HUES6 (cell line): ENCODE results near the gene PSMD6.

Experiments
- H3K27ac ChIP-seq: 2 replicates; pipeline ENCODE4 v1.7.0; 2013; ENCODE audit warnings: low read depth, mild to moderate bottlenecking, low read length, inconsistent platforms
- H3K27me3 ChIP-seq: 2 replicates; pipeline ENCODE4 v1.6.1; 2013; ENCODE audit warnings: low read length; ENCODE audit not compliant: control insufficient read depth, insufficient read depth
- H3K36me3 ChIP-seq: 2 replicates; pipeline ENCODE4 v1.6.1; 2013; ENCODE audit warnings: low read length; ENCODE audit not compliant: control insufficient read depth, insufficient read depth
- H3K4me1 ChIP-seq: 2 replicates; pipeline ENCODE4 v1.6.1; 2013; ENCODE audit warnings: low read length; ENCODE audit not compliant: control insufficient read depth, insufficient read depth
- H3K4me3 ChIP-seq: 2 replicates; pipeline ENCODE4 v1.5.1; 2013; ENCODE audit warnings: low read depth, low read length
- H3K9ac ChIP-seq: one replicate; pipeline ENCODE4 v1.6.1; 2013; ENCODE audit warnings: mild to moderate bottlenecking, low read length
- H3K9me3 ChIP-seq: 2 replicates; pipeline ENCODE4 v1.6.1; 2013; ENCODE audit warnings: low read depth, low read length; ENCODE audit not compliant: control insufficient read depth, insufficient read depth

The PSMD6 gene

GRCh38 chr3:63990733-63991132 is 32.6 kb downstream of the PSMD6 start:
- Histone ChIP-seq H3K9me3 (no peaks in the 10 kb centered on the region), H3K4me1 (peaks cover 6% of the 10 kb centered on the region; the same call in 1 of the 2 replicates), H3K4me3 (no peak overlapping the region), H3K36me3 (peaks cover 48% of the 10 kb centered on the region), H3K27ac (no peak overlapping the region), H3K9ac (no peak overlapping the region), H3K27me3 (no peaks in the 10 kb centered on the region)

- Histone ChIP-seq H3K36me3 (peaks cover 43% of the 10 kb centered on the region), H3K9me3 (no peaks in the 10 kb centered on the region), H3K9ac (no peak overlapping the region), H3K4me1 (peaks cover 6% of the 10 kb centered on the region; the same call in 1 of the 2 replicates), H3K27ac (no peak overlapping the region), H3K4me3 (no peak overlapping the region), H3K27me3 (no peaks in the 10 kb centered on the region)
Observed at GRCh38 chr3:63990204-63990603, 33.1 kb downstream of the PSMD6 start.

- Histone ChIP-seq H3K9ac (no peak overlapping the region), H3K27me3 (no peaks in the 10 kb centered on the region), H3K9me3 (no peaks in the 10 kb centered on the region), H3K4me1 (peaks cover 6% of the 10 kb centered on the region; the same call in 1 of the 2 replicates), H3K27ac (no peak overlapping the region), H3K36me3 (peaks cover 41% of the 10 kb centered on the region), H3K4me3 (no peak overlapping the region)
Observed at GRCh38 chr3:63988943-63989342, 34.4 kb downstream of the PSMD6 start.

- Histone ChIP-seq H3K36me3 (peaks cover 45% of the 10 kb centered on the region), H3K4me3 (no peak overlapping the region), H3K27ac (no peak overlapping the region), H3K4me1 (0 out of 2 replicates have a peak, but pooled peaks cover 4% of the 10 kb centered on the region), H3K9me3 (no peaks in the 10 kb centered on the region), H3K27me3 (no peaks in the 10 kb centered on the region), H3K9ac (no peak overlapping the region)
Observed at GRCh38 chr3:63986831-63987230, 36.5 kb downstream of the PSMD6 start.

GRCh38 chr3:63986146-63986545 is 37.1 kb downstream of the PSMD6 start:
- H3K36me3 ChIP-seq: peaks cover 45% of the 10 kb centered on the region

GRCh38 chr3:63984391-63984790 is 38.9 kb downstream of the PSMD6 start:
- H3K36me3 ChIP-seq: peaks cover 43% of the 10 kb centered on the region

More at GRCh38 chr3:63986146-63986545, 37.1 kb downstream of the PSMD6 start:
- H3K9ac ChIP-seq: no peak overlapping the region
- no peaks in the 10 kb centered on the region for H3K27me3 ChIP-seq
- H3K4me3 ChIP-seq: no peak overlapping the region
- no peak overlapping the region for H3K27ac ChIP-seq
- H3K4me1 ChIP-seq: 0 out of 2 replicates have a peak, but pooled peaks cover 4% of the 10 kb centered on the region
- H3K9me3 ChIP-seq: no peaks in the 10 kb centered on the region

GRCh38 chr3:63981980-63982379 is 41.3 kb downstream of the PSMD6 start:
- H3K4me1 ChIP-seq: 0 out of 2 replicates have a peak, but pooled peaks cover 4% of the 10 kb centered on the region
- H3K36me3 ChIP-seq: peaks cover 28% of the 10 kb centered on the region
- no peak overlapping the region for H3K9ac ChIP-seq
- no peaks in the 10 kb centered on the region for H3K9me3 ChIP-seq
- no peak overlapping the region for H3K4me3 ChIP-seq
- no peak overlapping the region for H3K27ac ChIP-seq
- H3K27me3 ChIP-seq: no peaks in the 10 kb centered on the region

More at GRCh38 chr3:63984391-63984790, 38.9 kb downstream of the PSMD6 start:
- Histone ChIP-seq H3K27ac (no peak overlapping the region), H3K27me3 (no peaks in the 10 kb centered on the region), H3K9ac (no peak overlapping the region), H3K9me3 (no peaks in the 10 kb centered on the region), H3K4me1 (0 out of 2 replicates have a peak, but pooled peaks cover 4% of the 10 kb centered on the region), H3K4me3 (no peak overlapping the region)

GRCh38 chr3:63980830-63981498 is 42.3 kb downstream of the PSMD6 start:
- Histone ChIP-seq H3K4me3 (no peak overlapping the region), H3K36me3 (peaks cover 28% of the 10 kb centered on the region), H3K27ac (no peak overlapping the region), H3K27me3 (no peaks in the 10 kb centered on the region), H3K9me3 (no peaks in the 10 kb centered on the region), H3K9ac (no peak overlapping the region), H3K4me1 (0 out of 2 replicates have a peak, but pooled peaks cover 1% of the 10 kb centered on the region)

- Histone ChIP-seq H3K9me3 (no peaks in the 10 kb centered on the region), H3K4me3 (no peak overlapping the region), H3K27me3 (no peaks in the 10 kb centered on the region), H3K4me1 (no peaks in the 10 kb centered on the region), H3K9ac (no peak overlapping the region), H3K36me3 (peaks cover 28% of the 10 kb centered on the region), H3K27ac (no peak overlapping the region)
Observed at GRCh38 chr3:63980019-63980418, 43.3 kb downstream of the PSMD6 start.

- Histone ChIP-seq H3K36me3 (peaks cover 28% of the 10 kb centered on the region), H3K4me3 (no peak overlapping the region)
Observed at GRCh38 chr3:63979093-63979885, 44.0 kb downstream of the PSMD6 start.

GRCh38 chr3:63977893-63978292 is 45.4 kb downstream of the PSMD6 start:
- no peak overlapping the region for H3K27ac ChIP-seq
- no peak overlapping the region for H3K4me3 ChIP-seq
- no peaks in the 10 kb centered on the region for H3K9me3 ChIP-seq
- peaks cover 26% of the 10 kb centered on the region for H3K36me3 ChIP-seq
- peaks cover 3% of the 10 kb centered on the region for H3K4me1 ChIP-seq
- H3K27me3 ChIP-seq: no peaks in the 10 kb centered on the region
- no peak overlapping the region for H3K9ac ChIP-seq

More at GRCh38 chr3:63979093-63979885, 44.0 kb downstream of the PSMD6 start:
- no peaks in the 10 kb centered on the region for H3K27me3 ChIP-seq
- H3K9ac ChIP-seq: no peak overlapping the region
- H3K27ac ChIP-seq: no peak overlapping the region
- no peaks in the 10 kb centered on the region for H3K9me3 ChIP-seq
- no peaks in the 10 kb centered on the region for H3K4me1 ChIP-seq
